ENCODE results near the gene PDZRN4. TPM values are rescaled to one million over a fixed set of nuclear protein-coding genes. Genes with fewer than 3 reads are reported as not detected.

PDZRN4 gene
- total RNA-seq, 1 donor from 2014 or later = 0.14 TPM

- no peak for DNase-seq
- intact Hi-C loops (cut with micrococcal nuclease) = no loop called here
- H3K27me3 ChIP-seq (ENCODE audit: low read depth) = no peaks in the 10 kb centered on the region
- H3K36me3 ChIP-seq = no peaks in the 10 kb centered on the region
- no peaks in the 10 kb centered on the region for H3K9me3 ChIP-seq (replicated peaks)
- no peak overlapping the region for H3K27ac ChIP-seq (replicated peaks)
- no peaks in the 10 kb centered on the region for H3K4me1 ChIP-seq
- no peak overlapping the region for H3K4me3 ChIP-seq
- no peak for TF ChIP-seq CTCF (IDR thresholded peaks at IDR 0.05; ENCODE audit: borderline replicate concordance)
These were observed 137.2 kb downstream of the PDZRN4 start for GRCh38 chr12:41325336-41325735.

GRCh38 chr12:41327096-41327895, 139.2 kb downstream of the PDZRN4 start:
- no peak for DNase-seq
- H3K27ac ChIP-seq (replicated peaks) = no peak overlapping the region
- intact Hi-C loops (cut with micrococcal nuclease) = no loop called here
- H3K4me3 ChIP-seq = no peak overlapping the region
- H3K9me3 ChIP-seq (replicated peaks) = no peaks in the 10 kb centered on the region
- TF ChIP-seq CTCF (IDR thresholded peaks at IDR 0.05; ENCODE audit: borderline replicate concordance) = no peak
- no peaks in the 10 kb centered on the region for H3K4me1 ChIP-seq
- H3K36me3 ChIP-seq = no peaks in the 10 kb centered on the region
- no peaks in the 10 kb centered on the region for H3K27me3 ChIP-seq (ENCODE audit: low read depth)

- no peaks in the 10 kb centered on the region for H3K9me3 ChIP-seq (replicated peaks)
- H3K4me1 ChIP-seq = no peaks in the 10 kb centered on the region
- intact Hi-C loops (cut with micrococcal nuclease) = no loop called here
- no peak for TF ChIP-seq CTCF (IDR thresholded peaks at IDR 0.05; ENCODE audit: borderline replicate concordance)
- no peaks in the 10 kb centered on the region for H3K36me3 ChIP-seq
- H3K27me3 ChIP-seq (ENCODE audit: low read depth) = no peaks in the 10 kb centered on the region
- no peak for DNase-seq
- H3K27ac ChIP-seq (replicated peaks) = no peak overlapping the region
- no peak overlapping the region for H3K4me3 ChIP-seq
These were observed 145.9 kb downstream of the PDZRN4 start for GRCh38 chr12:41333974-41334373.

- no peaks in the 10 kb centered on the region for H3K9me3 ChIP-seq (replicated peaks)
- intact Hi-C loops (cut with micrococcal nuclease) = no loop called here
- H3K4me3 ChIP-seq = no peak overlapping the region
- H3K27ac ChIP-seq (replicated peaks) = no peak overlapping the region
- no peaks in the 10 kb centered on the region for H3K4me1 ChIP-seq
- DNase-seq = no peak
- TF ChIP-seq CTCF (IDR thresholded peaks at IDR 0.05; ENCODE audit: borderline replicate concordance) = no peak
- no peaks in the 10 kb centered on the region for H3K36me3 ChIP-seq
- no peaks in the 10 kb centered on the region for H3K27me3 ChIP-seq (ENCODE audit: low read depth)
These were observed 146.3 kb downstream of the PDZRN4 start for GRCh38 chr12:41334390-41334789.

GRCh38 chr12:41336041-41336549, 148.0 kb downstream of the PDZRN4 start:
- no peaks in the 10 kb centered on the region for H3K36me3 ChIP-seq
- no peak for DNase-seq
- H3K4me3 ChIP-seq = no peak overlapping the region
- no peaks in the 10 kb centered on the region for H3K27me3 ChIP-seq (ENCODE audit: low read depth)
- TF ChIP-seq CTCF (IDR thresholded peaks at IDR 0.05; ENCODE audit: borderline replicate concordance) = no peak
- no peaks in the 10 kb centered on the region for H3K4me1 ChIP-seq
- intact Hi-C loops (cut with micrococcal nuclease) = no loop called here
- peaks cover 7% of the 10 kb centered on the region for H3K9me3 ChIP-seq (replicated peaks)
- no peak overlapping the region for H3K27ac ChIP-seq (replicated peaks)

All from left ventricle myocardium inferior (tissue), 1 donor.